GM19468 (cell line): ENCODE results near the gene WNT7A.

ENCODE experiments used
- ATAC-seq: cut with Tn5 transposase; IDR thresholded peaks from one replicate; pipeline ENCODE4 v1.9.1; 2021; ENCODE audit warnings: mild to moderate bottlenecking, moderate library complexity, moderate number of reproducible peaks; ENCODE audit not compliant: unreplicated experiment; ENCODE audit errors: extremely low read depth

Gene WNT7A

DNA sequence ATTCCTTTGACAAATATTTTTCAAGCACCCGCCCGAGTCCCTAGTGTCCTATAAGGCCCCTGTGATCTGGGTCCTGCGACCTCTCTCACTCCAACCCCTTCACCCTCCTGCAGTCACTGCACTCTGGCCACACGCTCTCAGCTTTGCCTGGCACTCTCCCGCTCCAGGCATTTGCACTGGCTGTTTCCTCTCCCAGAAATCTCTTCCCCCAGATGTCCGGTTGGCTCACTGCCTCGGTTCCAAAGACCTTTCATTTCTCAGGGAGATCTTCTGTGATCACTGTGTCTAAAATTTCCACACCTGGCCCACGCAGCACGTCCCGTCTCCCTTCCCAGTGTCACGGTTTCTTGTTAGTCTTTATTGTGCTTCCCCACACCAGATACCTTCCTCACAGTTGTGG lies 97.4 kb downstream of the WNT7A start:
- ATAC-seq: no peak

DNA sequence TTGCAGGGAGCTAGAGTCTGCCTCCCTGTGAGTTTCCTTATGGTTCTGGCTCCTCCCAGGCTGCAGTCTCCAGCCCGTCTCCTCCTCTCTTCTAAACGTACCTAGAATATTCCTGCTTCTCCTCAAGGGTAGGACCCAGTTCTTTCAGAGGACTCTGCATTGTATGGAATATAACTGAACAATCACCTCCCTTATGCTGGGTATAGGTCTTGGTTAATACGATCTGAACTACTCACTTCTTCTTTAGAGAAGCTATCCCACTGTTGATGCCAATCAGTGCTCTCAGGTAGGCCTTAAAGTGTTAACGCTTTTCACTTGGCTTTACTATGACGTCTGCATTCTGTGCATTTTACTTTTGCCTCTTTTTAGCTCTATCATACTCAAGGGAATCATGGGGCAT lies 98.5 kb downstream of the WNT7A start:
- ATAC-seq: no peak

DNA sequence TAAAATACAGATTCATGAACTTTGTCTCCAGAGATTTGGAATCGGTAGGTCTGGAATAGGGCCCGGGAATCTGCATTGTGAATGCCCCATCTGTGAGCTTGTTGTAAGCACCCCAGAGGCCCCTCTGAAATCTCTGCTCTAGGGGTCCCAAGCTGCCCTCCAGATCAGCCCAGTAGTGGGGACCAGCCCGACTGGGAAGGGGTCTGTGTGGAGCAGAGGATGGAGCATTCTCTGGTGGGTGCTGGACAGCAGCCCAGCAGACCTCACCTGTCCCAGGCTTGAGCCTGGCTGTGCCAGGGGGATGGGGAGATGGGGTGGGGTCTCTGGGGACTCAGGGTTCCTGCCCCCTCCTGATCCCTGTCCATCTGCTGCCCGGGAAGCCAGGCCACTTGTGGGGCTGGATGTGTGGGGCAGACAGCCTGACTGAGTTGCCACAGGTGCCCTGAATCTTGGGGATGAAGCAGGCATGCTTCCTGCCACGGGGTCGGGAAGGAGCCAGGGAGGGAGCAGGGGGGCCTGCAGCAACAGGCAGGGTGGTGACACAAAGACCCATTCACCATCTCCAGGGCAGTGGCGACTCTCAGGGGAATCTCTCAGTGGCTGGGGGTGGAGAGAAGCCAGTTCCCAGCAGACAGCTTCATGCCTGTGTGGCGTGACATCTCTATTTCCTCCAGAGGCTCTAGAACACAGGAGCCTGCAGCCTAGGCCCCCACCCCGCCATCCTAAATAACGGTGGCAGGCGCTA lies 99.3 kb downstream of the WNT7A start:
- no peak for ATAC-seq

DNA sequence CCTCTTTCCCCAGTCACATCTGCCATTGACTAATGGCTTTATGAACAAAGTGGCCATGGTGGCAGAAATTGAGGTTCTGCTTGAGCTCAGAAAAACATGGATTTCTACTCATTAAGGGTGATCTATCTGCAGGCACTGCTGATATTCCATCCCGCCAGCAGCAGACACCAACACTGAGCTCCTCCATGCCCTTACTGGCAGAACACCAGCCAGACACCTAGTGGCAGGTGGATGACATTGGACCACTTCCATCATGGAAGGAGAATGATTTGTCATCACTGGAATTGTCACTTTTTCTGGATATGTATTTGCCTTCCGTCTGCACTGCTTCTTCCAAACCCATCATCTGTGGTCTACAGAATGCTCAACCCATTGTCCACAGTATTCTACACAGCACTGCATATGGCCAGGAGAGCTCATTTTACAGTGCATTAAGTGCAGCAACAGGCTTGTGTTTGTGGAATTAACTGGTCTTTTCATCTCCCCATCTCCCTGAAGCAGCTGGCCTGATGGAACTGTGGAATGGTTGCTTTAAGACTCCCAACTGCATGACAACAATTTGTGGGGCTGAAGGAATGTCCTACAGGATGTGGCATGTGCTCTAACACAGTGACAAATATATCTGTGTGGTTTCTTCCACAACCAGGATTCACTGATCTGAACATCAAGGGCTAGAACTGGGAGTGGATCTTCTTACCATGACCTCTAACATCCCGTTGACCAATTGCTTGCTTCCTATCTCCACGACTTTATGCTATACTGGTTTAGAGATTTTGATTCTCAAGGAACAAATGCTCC lies 103.4 kb downstream of the WNT7A start:
- no peak for ATAC-seq

DNA sequence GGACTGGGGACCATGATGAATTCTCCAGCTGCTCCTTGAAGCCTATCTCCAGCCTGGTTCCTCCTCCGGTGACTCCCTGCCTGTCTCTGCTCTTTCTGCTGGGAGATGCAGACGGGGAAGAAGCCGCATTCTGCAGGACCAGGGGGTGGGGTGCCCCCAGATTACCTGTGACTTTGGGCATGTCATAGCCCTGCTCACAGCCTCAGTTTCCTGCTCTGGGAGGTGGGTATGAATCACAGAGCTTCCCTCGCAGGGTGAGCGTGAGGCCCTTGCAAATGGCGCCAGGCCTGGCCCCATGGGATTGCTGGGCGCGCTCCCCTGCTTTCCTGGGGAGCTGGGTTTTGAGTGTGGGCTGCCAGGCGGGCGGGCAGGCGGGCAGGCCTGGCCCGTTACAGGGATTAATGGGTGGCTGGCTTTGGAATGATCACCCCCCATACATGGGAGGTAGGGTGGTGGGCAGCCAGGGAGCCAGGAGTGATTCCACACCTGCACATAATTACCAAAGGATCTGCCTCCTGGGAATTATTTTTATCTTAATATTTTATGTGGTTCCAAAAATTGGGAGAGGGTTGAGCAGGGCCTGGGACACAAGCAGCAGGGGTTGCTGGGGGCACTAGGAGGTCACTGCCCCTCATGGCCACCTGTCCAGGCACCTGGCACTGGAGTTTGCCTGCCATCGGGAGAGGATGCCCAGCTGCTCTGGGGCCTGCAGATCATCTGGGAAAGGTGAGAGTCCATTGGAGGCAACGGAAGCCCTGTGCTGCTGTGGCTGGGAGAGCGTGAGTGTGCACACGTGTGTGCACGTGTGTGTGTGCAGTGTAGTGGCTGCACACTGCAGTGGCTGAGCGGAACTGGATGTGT lies 106.8 kb downstream of the WNT7A start:
- no peak for ATAC-seq

DNA sequence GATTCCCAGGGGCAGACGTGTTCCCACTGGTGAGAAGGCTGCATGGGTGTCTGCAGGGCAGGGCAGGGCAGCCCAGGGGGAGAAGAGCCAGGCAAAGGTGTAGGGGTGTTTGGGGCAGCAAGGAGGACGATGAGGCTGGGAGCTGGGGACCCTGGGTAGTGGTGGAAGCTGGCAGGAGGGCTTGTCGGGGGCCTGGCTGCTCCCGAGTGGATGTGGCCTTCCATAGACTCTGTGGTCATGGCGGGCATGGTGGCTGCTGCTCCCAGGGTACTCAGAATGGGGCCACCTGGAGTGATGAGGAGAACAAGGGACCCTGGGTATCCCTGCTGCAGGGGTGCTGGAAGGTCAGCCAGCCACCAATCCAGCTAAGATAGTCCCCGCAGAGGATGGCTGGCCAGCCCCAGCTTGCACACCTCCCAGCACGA lies 107.5 kb downstream of the WNT7A start:
- ATAC-seq: no peak

DNA sequence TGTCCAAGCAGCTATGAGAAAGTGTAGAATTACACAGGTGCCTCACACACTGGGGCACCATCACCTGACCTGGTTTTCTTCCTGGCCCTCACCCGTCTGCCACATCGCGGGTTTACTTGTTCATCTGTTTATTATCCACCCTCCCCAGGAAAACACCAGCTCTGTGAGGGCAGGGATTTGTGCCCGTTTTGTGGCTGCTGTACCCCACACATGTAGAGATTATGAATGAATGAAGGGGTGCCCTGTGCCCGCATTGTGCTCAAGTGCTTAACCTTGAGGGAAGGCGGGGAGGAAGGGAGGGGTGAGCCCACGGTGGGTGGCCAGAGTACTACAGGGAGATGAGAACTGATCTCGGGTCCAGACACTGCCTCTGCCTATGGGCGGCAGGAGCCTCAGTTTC lies 108.4 kb downstream of the WNT7A start:
- no peak for ATAC-seq

DNA sequence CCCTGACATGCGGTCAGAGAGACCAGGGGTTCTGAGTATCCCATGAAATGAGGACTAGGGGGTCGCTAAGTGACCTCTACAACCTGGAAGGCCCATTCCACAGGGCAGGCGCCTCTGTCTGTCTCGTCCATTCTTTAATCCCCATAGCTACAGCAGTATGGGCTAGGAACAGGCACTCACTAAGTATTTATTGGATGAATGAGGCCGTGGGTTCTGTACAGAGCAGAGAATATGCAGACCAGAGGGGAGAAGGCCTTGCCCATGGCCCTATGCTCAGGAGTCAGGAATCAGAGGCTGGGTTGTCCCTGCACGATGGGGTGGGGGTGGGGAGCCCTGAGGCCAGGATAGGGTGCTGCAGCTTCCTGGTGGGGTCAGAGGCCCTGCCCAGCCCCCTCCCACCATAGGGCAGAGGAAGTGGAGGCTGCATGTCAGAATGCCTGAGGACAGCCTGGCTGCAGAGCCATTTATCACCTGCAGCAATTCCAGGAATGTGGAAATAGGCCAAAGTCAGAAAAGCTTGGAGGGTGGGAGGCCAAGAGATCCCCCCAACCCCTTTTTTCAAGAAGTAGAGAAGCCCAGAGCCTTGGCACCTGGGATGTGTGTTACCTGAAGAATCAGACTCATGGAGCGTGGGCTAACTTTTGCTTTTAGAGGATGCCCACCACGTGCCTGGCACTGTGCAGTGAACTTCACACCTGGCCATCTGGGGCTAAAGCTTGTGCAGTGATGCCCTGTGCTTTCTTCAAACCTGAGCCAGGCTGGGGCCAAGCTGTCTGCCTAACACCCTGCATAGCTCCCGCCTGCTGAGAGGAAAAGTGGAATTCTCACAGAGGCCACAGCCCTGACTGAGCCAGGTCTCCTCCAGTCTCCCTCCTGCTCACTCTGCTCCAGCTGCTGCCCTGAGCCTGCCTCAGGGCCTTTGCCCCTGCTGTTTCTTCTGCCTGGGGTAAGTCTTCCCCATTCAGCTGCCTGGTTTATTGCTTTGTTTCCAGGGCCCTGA lies 109.4 kb downstream of the WNT7A start:
- no peak for ATAC-seq

DNA sequence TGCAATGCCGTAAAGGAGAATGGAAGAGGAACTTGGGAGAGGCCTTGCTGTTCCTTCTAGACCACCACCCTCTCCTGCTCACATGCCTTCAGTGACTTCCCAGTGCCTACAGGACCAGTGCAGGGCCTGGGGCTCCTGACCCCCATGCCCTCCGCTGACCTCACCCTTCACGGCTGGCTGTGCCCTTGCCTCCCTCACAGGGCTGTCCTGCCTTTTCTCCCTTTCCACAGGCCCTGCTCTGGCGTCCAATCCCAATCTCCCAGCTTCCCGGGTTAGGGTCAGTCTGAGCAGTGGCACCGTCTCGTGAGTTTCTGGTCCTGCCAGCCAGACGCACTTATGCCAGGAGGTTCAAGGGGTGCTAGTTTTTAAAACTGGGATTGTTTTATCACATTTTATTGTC lies 110.4 kb downstream of the WNT7A start:
- ATAC-seq: no peak

DNA sequence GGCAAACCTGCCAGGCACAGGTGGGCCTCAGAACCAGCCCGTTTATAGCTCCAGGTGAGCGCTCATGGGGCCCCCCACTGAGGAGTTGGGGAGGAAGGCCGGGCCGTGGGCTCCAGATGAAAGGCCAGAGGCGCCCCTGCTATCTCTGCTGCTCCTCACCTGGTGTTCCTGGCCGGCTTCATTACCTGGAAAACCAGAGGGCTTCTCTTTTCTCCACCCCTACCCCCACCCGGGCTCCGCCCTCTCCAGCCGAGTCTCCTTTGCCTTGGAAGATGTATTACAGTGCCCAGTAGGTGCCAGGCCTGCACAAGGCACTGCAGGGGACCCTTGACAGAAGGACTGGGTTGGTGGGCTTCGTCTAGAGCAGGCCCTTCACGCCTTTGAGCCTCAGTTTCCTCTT lies 111.4 kb downstream of the WNT7A start:
- no peak for ATAC-seq

DNA sequence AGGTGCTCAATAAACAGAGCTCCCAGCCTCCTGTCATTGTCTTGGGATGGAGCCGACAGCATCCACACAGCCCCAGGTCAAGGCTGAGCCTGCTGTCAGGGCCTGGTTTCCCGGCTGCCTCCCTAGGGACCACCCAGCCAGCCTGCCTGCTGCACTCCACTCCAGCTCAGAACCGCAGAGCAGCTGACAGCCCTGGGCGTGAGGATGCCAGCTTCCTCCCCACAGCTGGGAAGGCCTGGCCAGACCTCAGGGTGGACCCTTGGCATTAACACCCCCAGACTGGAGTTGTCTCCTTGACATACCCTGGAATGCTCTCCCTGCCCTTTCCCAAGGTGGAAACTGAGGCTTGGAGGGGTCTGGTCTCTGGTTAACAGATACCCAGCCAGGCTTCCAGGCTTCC lies 112.0 kb downstream of the WNT7A start:
- ATAC-seq: no peak

DNA sequence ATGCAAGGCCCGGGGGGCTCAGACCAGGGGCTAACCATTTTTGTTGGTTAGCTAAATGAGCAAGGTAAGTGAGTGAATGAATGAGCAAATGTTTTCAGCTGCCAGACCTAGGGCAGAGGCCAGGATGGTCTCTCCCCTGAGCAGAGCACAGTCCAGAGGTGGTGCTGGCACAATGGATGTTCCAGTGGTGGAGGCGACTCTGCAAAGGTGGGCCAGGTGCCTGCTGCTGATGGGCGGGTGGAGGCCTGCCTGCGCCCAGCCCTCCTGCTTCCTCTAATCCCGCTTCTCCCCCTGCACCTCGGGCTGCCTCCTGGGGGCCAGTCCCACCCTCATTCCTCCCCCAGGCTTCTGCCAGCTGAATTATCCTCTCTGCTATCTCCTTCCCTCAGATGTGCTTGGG lies 112.8 kb downstream of the WNT7A start:
- ATAC-seq: no peak
